H1 (cell line): ENCODE data around the gene MCM3. TPM values are rescaled to one million over a fixed set of nuclear protein-coding genes. Genes with fewer than 3 reads are reported as not detected.

Source experiments
- CTCF ChIA-PET: fragments of 300-600 bp; sonication (Branson Sonifier 250); formaldehyde crosslinking; loops from one replicate; lab custom pipeline; 2021; ENCODE audit not compliant: partially characterized antibody; lab: Charles Lee
- POLR2A ChIA-PET: fragments of 300-600 bp; sonication (Branson Sonifier 250); formaldehyde crosslinking; loops from one replicate; lab custom pipeline; 2021; ENCODE audit warnings: inconsistent platforms; ENCODE audit not compliant: partially characterized antibody; lab: Charles Lee
- DNase-seq, 2 experiments: peaks; one replicate each; pipeline versions ENCODE4 v3.0.0 to v3.0.0-alpha.2; 2010 to 2022; ENCODE audit warnings: low spot score in 2 of 2, low read depth in 1 of 2, mixed read lengths in 1 of 2
- FAIRE-seq: peaks from 2 replicates; lab custom pipeline; 2011; peaks lifted over from hg19 to GRCh38; lab: Jason Lieb, UNC
- H2AFZ ChIP-seq: 2 replicates; pipeline ENCODE4 v1.8.1; 2012; ENCODE audit warnings: low read length, inconsistent platforms
- H2AK5ac ChIP-seq: 2 replicates; pipeline ENCODE4 v1.6.1; 2013; ENCODE audit warnings: low read depth, low read length
- H2BK120ac ChIP-seq: replicated peaks from 2 replicates; pipeline ENCODE3; 2013; ENCODE audit warnings: low read depth, low read length, inconsistent platforms
- H2BK12ac ChIP-seq: 2 replicates; pipeline ENCODE4 v1.6.1; 2013; ENCODE audit warnings: low read depth, low read length
- H2BK15ac ChIP-seq: 2 replicates; pipeline ENCODE4 v1.6.1; 2013; ENCODE audit warnings: low read length
- H2BK20ac ChIP-seq: 2 replicates; pipeline ENCODE4 v1.6.1; 2013; ENCODE audit warnings: low read length
- H2BK5ac ChIP-seq: 2 replicates; pipeline ENCODE4 v1.6.1; 2013; ENCODE audit warnings: low read depth, low read length
- H3K14ac ChIP-seq: 2 replicates; pipeline ENCODE4 v1.6.1; 2013; ENCODE audit warnings: inconsistent platforms; ENCODE audit not compliant: insufficient read length
- H3K18ac ChIP-seq: 2 replicates; pipeline ENCODE4 v1.6.1; 2013; ENCODE audit warnings: low read length; ENCODE audit errors: extremely low read depth
- H3K23ac ChIP-seq: 2 replicates; pipeline ENCODE4 v1.6.1; 2013; ENCODE audit warnings: inconsistent platforms; ENCODE audit not compliant: insufficient read length
- H3K23me2 ChIP-seq: 2 replicates; pipeline ENCODE4 v1.6.1; 2013; ENCODE audit warnings: low read depth, low read length
- H3K27ac ChIP-seq: 2 replicates; pipeline ENCODE4 v1.6.1; 2011; ENCODE audit warnings: low read depth, low read length, inconsistent platforms
- H3K27me3 ChIP-seq, 4 experiments: replicated peaks in 1 of 4; 1 replicate in 1 of 4; 2 replicates in 3 of 4; pipeline versions ENCODE4 v1.6.1 to v1.8.1; 2011 to 2013; ENCODE audit warnings: low read length in 3 of 4, mild to moderate bottlenecking in 3 of 4, inconsistent platforms in 2 of 4, mixed read lengths in 2 of 4, moderate library complexity in 1 of 4; ENCODE audit not compliant: control insufficient read depth in 3 of 4, insufficient read depth in 3 of 4; ENCODE audit errors: extremely low read depth in 1 of 4
- H3K36me3 ChIP-seq, 4 experiments: 2 replicates each; pipeline versions ENCODE4 v1.6.1 to v1.8.1; 2011 to 2013; ENCODE audit warnings: mild to moderate bottlenecking in 4 of 4, low read length in 3 of 4, moderate library complexity in 2 of 4, control low read depth in 1 of 4, inconsistent platforms in 1 of 4; ENCODE audit not compliant: insufficient read depth in 4 of 4, control insufficient read depth in 2 of 4
- H3K4ac ChIP-seq: replicated peaks from 2 replicates; pipeline ENCODE3; 2013; ENCODE audit warnings: low read length, low read depth, mixed read lengths, inconsistent platforms; ENCODE audit not compliant: insufficient read length
- H3K4me1 ChIP-seq, 4 experiments: replicated peaks in 1 of 4; 1 replicate in 1 of 4; 2 replicates in 3 of 4; pipeline versions ENCODE4 v1.6.1 to v1.8.1; 2011 to 2013; ENCODE audit warnings: low read length in 3 of 4, inconsistent platforms in 2 of 4, mixed read lengths in 1 of 4; ENCODE audit not compliant: insufficient read depth in 4 of 4, control insufficient read depth in 3 of 4
- H3K4me2 ChIP-seq, 2 experiments: 2 replicates each; pipeline versions ENCODE4 v1.6.1 to v1.8.1; 2011 to 2013; ENCODE audit warnings: low read depth in 2 of 2, low read length in 2 of 2, control low read depth in 1 of 2, inconsistent platforms in 1 of 2, mild to moderate bottlenecking in 1 of 2; ENCODE audit not compliant: insufficient read depth in 1 of 2
- H3K4me3 ChIP-seq, 4 experiments: fragments of 200-600, 300-600 bp in 1 of 4; sonication (generic), shearing (Covaris generic), sonication (Bioruptor Twin) in 1 of 4; 2 replicates each; pipeline versions ENCODE4 v1.5.1 to v1.8.1; 2011 to 2016; ENCODE audit warnings: low read length in 4 of 4, low read depth in 3 of 4, control low read depth in 2 of 4, inconsistent platforms in 2 of 4, mild to moderate bottlenecking in 2 of 4, mixed read lengths in 1 of 4, moderate library complexity in 1 of 4; ENCODE audit not compliant: insufficient read depth in 2 of 4; ENCODE audit errors: extremely low read depth in 1 of 4
- H3K56ac ChIP-seq: replicated peaks from 2 replicates; pipeline ENCODE3; 2013; ENCODE audit warnings: low read depth, mild to moderate bottlenecking, mixed read lengths, low read length, inconsistent platforms; ENCODE audit not compliant: insufficient read length
- H3K79me1 ChIP-seq: 2 replicates; pipeline ENCODE4 v1.6.1; 2013; ENCODE audit warnings: low read depth, low read length, control low read depth
- H3K79me2 ChIP-seq, 2 experiments: 2 replicates each; pipeline versions ENCODE4 v1.6.1 to v1.8.1; 2012 to 2013; ENCODE audit warnings: low read length in 2 of 2, mild to moderate bottlenecking in 2 of 2, inconsistent platforms in 1 of 2; ENCODE audit not compliant: insufficient read depth in 2 of 2, control insufficient read depth in 1 of 2
- H3K9ac ChIP-seq, 4 experiments: replicated peaks in 1 of 4; 1 replicate in 1 of 4; 2 replicates in 3 of 4; pipeline versions ENCODE4 v1.6.1 to v1.8.1; 2011 to 2013; ENCODE audit warnings: low read depth in 3 of 4, low read length in 3 of 4, control low read depth in 2 of 4, mild to moderate bottlenecking in 2 of 4, moderate library complexity in 2 of 4, inconsistent platforms in 1 of 4; ENCODE audit errors: extremely low read depth in 1 of 4
- H3K9me3 ChIP-seq, 2 experiments: 2 replicates each; pipeline versions ENCODE4 v1.6.1 to v1.8.1; 2012 to 2013; ENCODE audit warnings: mild to moderate bottlenecking in 2 of 2, moderate library complexity in 2 of 2, control low read depth in 1 of 2, inconsistent platforms in 1 of 2, low read depth in 1 of 2, low read length in 1 of 2, mixed read lengths in 1 of 2; ENCODE audit not compliant: insufficient read depth in 2 of 2
- H4K20me1 ChIP-seq, 2 experiments: replicated peaks in 1 of 2; 2 replicates each; pipeline versions ENCODE3 to v1.8.1; 2011 to 2013; ENCODE audit warnings: inconsistent platforms in 2 of 2, low read length in 2 of 2, mild to moderate bottlenecking in 1 of 2; ENCODE audit not compliant: insufficient read depth in 2 of 2, control insufficient read depth in 1 of 2
- H4K5ac ChIP-seq: 2 replicates; pipeline ENCODE4 v1.6.1; 2013; ENCODE audit warnings: low read length, low read depth, mixed read lengths, inconsistent platforms; ENCODE audit not compliant: insufficient read length
- H4K8ac ChIP-seq: 2 replicates; pipeline ENCODE4 v1.8.0; 2013; ENCODE audit warnings: mild to moderate bottlenecking, moderate library complexity, low read length, inconsistent platforms; ENCODE audit not compliant: insufficient read depth; ENCODE audit errors: extremely low read depth
- H4K91ac ChIP-seq: replicated peaks from 2 replicates; pipeline ENCODE3; 2013; ENCODE audit warnings: low read length, mixed read lengths, inconsistent platforms; ENCODE audit not compliant: insufficient read length
- CTCF ChIP-seq, 3 experiments: IDR thresholded peaks; 1 replicate in 2 of 3; 2 replicates in 1 of 3; pipeline versions ENCODE4 v1.5.1 to v1.6.1; 2011; ENCODE audit warnings: low read length in 3 of 3, mild to moderate bottlenecking in 3 of 3, inconsistent platforms in 2 of 3, low read depth in 1 of 3, moderate library complexity in 1 of 3; ENCODE audit not compliant: insufficient read depth in 1 of 3; ENCODE audit errors: control extremely low read depth in 1 of 3
- HDAC2 ChIP-seq, 2 experiments: fragments of 300-600 bp in 1 of 2; sonication (generic) in 1 of 2; IDR thresholded peaks; 2 replicates each; pipeline ENCODE4 v1.6.1; 2011 to 2012; ENCODE audit warnings: low read depth in 2 of 2, low read length in 2 of 2, mild to moderate bottlenecking in 2 of 2, moderate library complexity in 2 of 2, borderline replicate concordance in 1 of 2, inconsistent platforms in 1 of 2
- HDAC6 ChIP-seq: IDR thresholded peaks from one replicate; pipeline ENCODE4 v1.7.1; 2012; ENCODE audit warnings: low read depth, mild to moderate bottlenecking, inconsistent platforms, low read length, moderate library complexity
- JUN ChIP-seq: IDR thresholded peaks from 2 replicates; pipeline ENCODE4 v1.6.1; 2011; ENCODE audit warnings: low read depth, mild to moderate bottlenecking, improper control_type of control experiment, low read length
- RAD21 ChIP-seq, 2 experiments: IDR thresholded peaks in 1 of 2; conservative IDR thresholded peaks in 1 of 2; 2 replicates each; pipeline ENCODE4 v1.6.1; 2011; ENCODE audit warnings: low read depth in 2 of 2, low read length in 2 of 2, improper control_type of control experiment in 1 of 2, inconsistent platforms in 1 of 2, mild to moderate bottlenecking in 1 of 2, moderate library complexity in 1 of 2
- YY1 ChIP-seq: IDR thresholded peaks from 2 replicates; pipeline ENCODE4 v1.6.1; 2011; ENCODE audit warnings: low read depth, mild to moderate bottlenecking, low read length
- WGBS, 2 experiments: shearing (Covaris generic) in 1 of 2; methylation state at CpG; one replicate each; pipeline versions ENCODE4 v1.1.6 to v1.1.7; 2013 to 2015; ENCODE audit warnings: low lambda C conversion rate in 2 of 2, mixed read lengths in 2 of 2, inconsistent platforms in 1 of 2, low coverage in 1 of 2, missing lambda C conversion rate in 1 of 2; ENCODE audit not compliant: insufficient replicate concordance in 2 of 2, insufficient coverage in 1 of 2, insufficient read length in 1 of 2; ENCODE audit errors: extremely low coverage in 1 of 2, missing lambda C conversion rate in 1 of 2; 5-methylcytosine and 5-hydroxymethylcytosine counted together
- polyA plus RNA-seq, 7 experiments: library from polyadenylated mRNA; depleted of rRNA in 3 of 7; stranded (reverse) in 5 of 7; unstranded in 2 of 7; fragments of >200 nt in 5 of 7; fragments of 200-250 nt in 2 of 7; gene quantifications; 1 replicate in 5 of 7; 2 replicates in 1 of 7; 4 replicates in 1 of 7; pipeline versions ENCODE4 v1.2.1 to v1.2.3, GENCODE V29; 2011 to 2013; ENCODE audit warnings: missing spikeins in 2 of 7, mixed read lengths in 2 of 7
- total RNA-seq: library from RNA; stranded (reverse); fragmentation: NEBNext Ultra II Directional; extraction: Animal tissue kit (Norgen Biotek cat#: 25700); gene quantifications from 2 replicates; pipeline ENCODE4 v1.2.1, GENCODE V29; 2021

The MCM3 gene
- total and polyA plus RNA-seq, 2 of the 8 experiments (the other 6 are each of a cell fraction or from before 2014, with no cell fraction given): 275 to 293 TPM

- H2BK12ac ChIP-seq: no peak overlapping the region
- H3K4ac ChIP-seq: no peak overlapping the region
- H2BK20ac ChIP-seq: no peak overlapping the region
- H3K9me3 ChIP-seq: no peaks in the 10 kb centered on the region
- peaks cover 0 to 4% (median 0%) of the 10 kb centered on the region in 4 experiments; a peak in 1 of 7 replicates for H3K4me1 ChIP-seq
- WGBS, 2 experiments: 68% methylated on average over 15 of the region's 15 CpGs; no CpG with 5 or more reads in 1 of the 2 experiments
- no peak overlapping the region for H2BK15ac ChIP-seq
- no peaks in the 10 kb centered on the region for H4K20me1 ChIP-seq
- no peak overlapping the region for H3K14ac ChIP-seq
- no peak overlapping the region for H4K8ac ChIP-seq
- ChIA-PET CTCF (interaction anchor here (0.6 to 6.7 kb wide), 44 partner anchors 9 to 279 kb away, joined by 3 to 66 read pairs (median 4); partner anchors contain the start of genes IL17A, IL17F and PKHD1), POLR2A (interaction anchor here (0.7 kb wide), 2 partner anchors 26 to 48 kb away, joined by 3 read pairs; no protein-coding TSS in a partner anchor)
- no peak overlapping the region for H3K27ac ChIP-seq
- H2BK120ac ChIP-seq: no peak overlapping the region
- no peak overlapping the region for H3K23ac ChIP-seq
- DNase-seq: peak; percentile 25 to 58
- H4K5ac ChIP-seq: no peak overlapping the region
- H3K18ac ChIP-seq: no peak overlapping the region
- H3K4me2 ChIP-seq: no peak overlapping the region
- no peaks in the 10 kb centered on the region for H3K27me3 ChIP-seq
- H2AK5ac ChIP-seq: no peak overlapping the region
- no peaks in the 10 kb centered on the region for H3K36me3 ChIP-seq
- no peaks in the 10 kb centered on the region for H3K79me2 ChIP-seq
- H3K9ac ChIP-seq: no peak overlapping the region
- TF ChIP-seq YY1 (no peak), HDAC2 (IDR thresholded peaks at IDR 0.05; ENCODE audit: borderline replicate concordance in 1 of 2, low read depth in 2 of 2, low read length in 2 of 2) (0 out of 4 replicates have a peak, but pooled peaks of 1 of the 2 experiments have one; percentile 4), JUN (no peak), RAD21 (IDR thresholded peaks at IDR 0.05 in 1 of 2, conservative IDR thresholded peaks at IDR 0.05 in 1 of 2; ENCODE audit: low read depth in 2 of 2, low read length in 2 of 2) (peak; percentile 85 to 90), HDAC6 (no peak), CTCF (IDR thresholded peaks at IDR 0.05; ENCODE audit: control extremely low read depth in 1 of 3, insufficient read depth in 1 of 3, low read depth in 1 of 3, low read length in 3 of 3) (peak; percentile 60 to 86 (median 82))
- TF ChIP-seq, all 59 proteins: peak for 3
- Histone ChIP-seq H2BK5ac (no peak overlapping the region), H3K79me1 (no peaks in the 10 kb centered on the region), H4K91ac (no peak overlapping the region), H2AFZ (peak overlapping the region; percentile 96), H3K4me3 (no peak overlapping the region), H3K23me2 (no peaks in the 10 kb centered on the region), H3K56ac (no peak overlapping the region)
- peak; percentile 92 for FAIRE-seq
These were observed 50.3 kb downstream of the MCM3 start for GRCh38 chr6:52233975-52234823.
